Erythroblast (primary cell): Measurements from ENCODE around the gene MEP1A.
"Not testable (repeated sequence)": the region's sequence is repeated elsewhere in the genome, so short reads cannot be mapped to it uniquely, and the experiment has no call there.

Experiments used
- DNase-seq, 2 experiments: peaks; one replicate each; lab custom pipeline; 2025; lab: John Stamatoyannopoulos, UW
- GATA1 ChIP-seq: IDR thresholded peaks from 2 replicates; pipeline ENCODE4 v1.6.1; 2011; ENCODE audit warnings: low read depth, mild to moderate bottlenecking, control low read depth, low read length, moderate library complexity
- POLR2A ChIP-seq: IDR thresholded peaks from 2 replicates; pipeline ENCODE4 v1.6.1; 2011; ENCODE audit warnings: mild to moderate bottlenecking, low read length

Gene MEP1A

DNA sequence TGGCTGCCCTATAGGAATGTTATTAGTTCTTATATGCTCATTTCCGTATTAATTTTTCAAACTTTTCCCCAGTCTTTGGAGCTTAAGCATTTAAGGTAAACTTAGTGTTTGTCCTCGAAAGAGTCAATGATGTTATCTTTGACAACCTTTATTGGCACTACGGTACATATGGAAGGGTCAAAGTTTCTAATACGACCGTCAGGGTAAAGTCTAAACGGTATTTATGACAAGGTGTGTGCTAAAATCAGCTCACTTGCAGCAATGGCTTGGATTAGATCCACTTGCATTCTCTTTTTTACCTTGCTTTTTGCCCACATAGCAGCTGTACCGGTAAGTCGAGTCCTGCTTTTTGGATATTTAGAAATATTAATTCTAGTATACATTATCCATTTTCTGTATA lies at the start of gene MEP1A:
Gene MEP1A (plus strand): TSS at position 252 of the 400 bp plus-strand sequence. CDS start 10 bp downstream, at position 262.
- no peak for DNase-seq
- TF ChIP-seq POLR2A (no peak), GATA1 (no peak)

GRCh38 chr6:46743425-46744158 lies 49.6 kb upstream of the MEP1A start:
- no peak for DNase-seq
- TF ChIP-seq GATA1 (no peak), POLR2A (no peak)

DNA sequence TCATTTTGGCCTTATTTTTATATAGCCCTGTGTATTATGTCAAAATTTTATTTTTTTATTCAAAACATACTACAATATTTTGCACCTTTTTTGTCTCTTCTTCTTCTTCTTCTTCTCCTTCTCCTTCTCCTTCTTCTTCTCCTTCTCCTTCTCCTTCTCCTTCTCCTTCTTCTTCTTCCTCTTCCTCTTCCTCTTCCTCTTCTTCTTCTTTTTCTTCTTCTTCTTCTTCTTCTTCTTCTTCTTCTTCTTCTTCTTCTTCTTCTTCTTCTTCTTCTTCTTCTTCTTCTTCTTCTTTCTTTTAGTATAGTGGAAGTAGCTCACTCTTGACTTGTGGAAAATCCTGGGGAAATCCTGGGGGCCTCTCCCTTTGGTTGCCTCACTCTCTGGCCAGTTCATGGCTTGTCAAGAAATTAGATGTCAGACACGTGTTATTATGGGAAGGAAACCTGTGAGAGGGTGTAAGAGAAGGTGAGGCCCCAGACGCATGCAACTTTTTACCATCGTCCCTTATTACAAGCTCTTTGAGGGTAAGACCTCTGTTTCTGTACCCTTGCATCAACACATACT lies 48.9 kb upstream of the MEP1A start:
- not testable (repeated sequence) for DNase-seq

DNA sequence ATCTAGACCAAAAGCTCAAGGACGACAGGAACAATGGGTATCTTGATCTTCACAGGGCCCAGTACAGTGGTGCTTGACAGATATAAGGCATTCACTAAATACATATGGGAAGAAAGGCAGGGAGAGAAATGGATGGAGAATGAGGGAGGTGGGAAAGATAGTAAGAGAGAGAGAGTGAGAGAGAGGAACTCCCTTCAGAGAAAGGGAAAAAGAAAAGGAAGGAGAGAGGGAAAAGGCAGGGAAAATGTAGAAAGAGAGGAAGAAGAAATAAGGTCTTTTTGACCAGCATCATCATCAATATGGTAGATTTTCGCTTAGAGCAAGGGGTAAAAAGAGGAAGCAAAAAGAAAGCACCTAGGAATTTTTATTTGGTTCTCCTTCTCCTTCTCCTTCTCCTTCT lies 47.2 kb upstream of the MEP1A start:
- TF ChIP-seq POLR2A (no peak), GATA1 (no peak)
- DNase-seq: no peak

DNA sequence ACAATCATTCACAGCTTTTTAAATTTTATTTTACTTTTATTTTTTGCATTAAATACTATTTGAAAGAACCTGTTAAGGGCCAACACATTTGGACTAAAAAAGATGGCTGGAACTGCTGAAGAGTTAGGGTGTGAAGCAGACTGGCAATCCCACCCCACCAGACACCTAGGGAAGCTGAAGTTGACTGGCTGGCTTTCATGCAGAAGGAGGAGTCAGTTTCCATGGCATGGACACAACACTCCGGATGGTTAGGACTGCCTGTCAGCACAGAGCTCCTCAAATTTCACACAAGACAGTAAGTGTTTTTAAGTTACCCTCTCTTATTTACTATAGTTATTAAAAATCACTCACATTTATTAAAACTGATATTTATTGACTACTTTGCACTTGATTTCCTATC lies 46.5 kb upstream of the MEP1A start, which contains the start of gene ANKRD66:
Gene ANKRD66 (plus strand): TSS at position 238 of the 400 bp plus-strand sequence. CDS start 5,016 bp downstream, outside the sequence.
- no peak for DNase-seq
- TF ChIP-seq POLR2A (no peak), GATA1 (no peak)

DNA sequence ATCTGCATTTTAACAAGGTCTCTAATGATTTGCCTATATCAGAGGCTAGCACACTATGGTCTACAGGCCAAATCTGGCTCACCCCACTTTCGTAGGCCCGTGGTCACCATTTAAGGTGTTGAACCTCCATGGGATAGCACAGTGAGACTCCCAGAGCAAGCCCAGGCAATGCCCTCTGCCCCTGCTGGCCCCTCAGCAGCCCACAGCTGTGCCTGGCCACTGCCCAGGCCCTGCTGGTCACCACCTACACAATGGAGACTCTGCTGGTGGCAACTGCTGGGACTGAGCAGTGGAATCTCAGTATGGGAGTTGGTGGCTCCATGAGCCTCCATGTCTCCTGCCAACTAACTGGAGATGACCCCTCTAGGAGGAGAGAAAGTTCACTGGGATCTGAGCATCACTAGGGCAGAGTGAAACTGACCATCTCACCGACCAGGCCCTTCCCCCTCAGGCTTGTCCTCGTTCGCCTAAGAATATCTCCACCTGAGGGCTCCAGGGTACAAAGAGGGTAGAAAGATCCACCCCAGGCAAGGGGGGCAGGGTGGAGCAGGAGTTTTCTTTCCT lies 44.2 kb upstream of the MEP1A start:
- no peak for DNase-seq
- TF ChIP-seq POLR2A: no peak
- TF ChIP-seq GATA1: no peak

DNA sequence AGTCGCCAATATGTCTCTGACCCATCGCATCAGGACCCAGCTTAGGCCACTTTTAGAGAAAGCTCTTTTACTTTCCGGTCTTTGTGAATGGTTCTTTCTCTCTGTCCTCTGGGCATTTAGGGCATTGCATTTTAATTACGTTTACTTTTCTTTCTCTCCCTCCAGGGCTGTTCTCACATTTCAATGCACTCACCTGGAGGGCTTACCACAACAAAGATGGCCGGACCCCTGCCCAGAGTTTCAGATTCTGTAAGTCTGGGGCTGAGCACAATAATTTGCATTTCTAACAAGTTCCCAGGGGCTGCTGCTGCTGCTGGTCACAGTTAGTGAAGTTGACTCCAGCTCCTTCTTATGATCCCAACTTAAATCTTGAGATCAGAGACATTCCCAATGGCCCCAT lies 43.5 kb upstream of the MEP1A start:
- no peak for DNase-seq
- TF ChIP-seq GATA1 (no peak), POLR2A (no peak)

DNA sequence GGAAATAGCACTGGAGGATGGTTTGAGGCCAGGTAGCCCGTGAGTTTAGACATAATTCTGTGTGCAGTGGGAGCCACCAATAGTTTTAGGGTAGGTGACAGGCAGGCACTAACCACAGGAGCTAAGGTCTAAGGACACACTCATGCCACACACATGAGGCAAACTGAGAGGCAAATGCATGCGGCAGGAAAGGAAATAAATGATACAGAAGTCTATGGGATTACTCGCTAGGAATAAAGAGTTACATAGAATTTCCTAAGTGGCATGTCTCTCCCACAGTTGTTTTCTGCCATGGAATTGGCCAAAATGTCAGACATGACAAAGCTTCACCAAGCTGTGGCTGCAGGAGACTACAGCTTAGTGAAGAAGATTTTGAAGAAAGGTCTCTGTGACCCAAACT lies 41.5 kb upstream of the MEP1A start:
- no peak for DNase-seq

DNA sequence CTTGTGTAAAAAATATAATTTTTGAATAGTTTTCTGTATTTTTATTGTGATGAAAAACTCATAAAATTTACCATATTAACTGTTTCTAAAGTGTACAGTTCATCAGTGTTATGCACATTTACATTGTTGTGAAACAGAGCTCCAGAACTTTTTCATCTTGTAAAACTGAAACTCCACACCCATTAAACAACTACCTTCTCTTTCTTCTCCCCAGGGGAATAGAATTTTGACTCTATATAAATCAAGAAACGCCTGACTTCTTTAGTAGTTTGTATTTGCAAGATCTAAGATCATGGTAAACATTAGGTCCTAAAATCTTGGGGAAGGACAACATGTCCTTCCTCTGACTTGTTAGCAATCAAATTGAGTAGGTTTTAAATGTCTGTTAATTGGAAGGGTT lies 37.3 kb upstream of the MEP1A start:
- TF ChIP-seq GATA1: no peak
- no peak for DNase-seq

More for the DNA sequence above, 41.5 kb upstream of the MEP1A start:
- TF ChIP-seq POLR2A: no peak

GRCh38 chr6:46756469-46757213 lies 36.5 kb upstream of the MEP1A start:
- no peak for TF ChIP-seq GATA1
- no peak for TF ChIP-seq POLR2A
- DNase-seq: no peak

GRCh38 chr6:46757214-46757596 lies 36.0 kb upstream of the MEP1A start:
- TF ChIP-seq POLR2A: no peak
- no peak for TF ChIP-seq GATA1
- DNase-seq: no peak

GRCh38 chr6:46758960-46759753 lies 34.0 kb upstream of the MEP1A start:
- no peak for TF ChIP-seq GATA1
- no peak for TF ChIP-seq POLR2A

GRCh38 chr6:46760925-46761324 lies 32.3 kb upstream of the MEP1A start:
- no peak for DNase-seq
- no peak for TF ChIP-seq POLR2A
- TF ChIP-seq GATA1: no peak

More at GRCh38 chr6:46758960-46759753, 34.0 kb upstream of the MEP1A start:
- no peak for DNase-seq
